ENCODE measurements around the gene CTNNA3.

DNA sequence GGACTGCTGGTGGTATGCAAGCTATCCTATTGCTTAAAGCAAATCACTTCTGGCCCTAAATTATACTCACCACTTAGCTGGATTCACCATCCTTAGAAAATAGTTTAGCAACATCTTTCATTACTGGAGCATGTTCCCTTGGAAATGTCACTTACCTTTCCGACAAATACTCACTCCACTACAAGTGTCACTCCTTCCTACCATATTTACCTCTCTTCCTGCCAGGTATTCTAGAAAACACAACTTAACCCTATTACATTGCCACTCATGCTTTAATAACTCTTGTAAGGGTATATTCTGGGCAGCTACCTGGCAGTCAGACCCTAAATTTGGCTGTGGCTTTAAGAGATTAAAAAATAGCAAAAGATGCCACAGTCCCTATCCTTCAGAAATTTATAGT, 37.5 kb upstream of the CTNNA3 start:
- TF ChIP-seq POLR2AphosphoS5 (IDR thresholded peaks at IDR 0.05; ENCODE audit: insufficient read depth, low read depth, low read length) (no peak), MAX (IDR thresholded peaks at IDR 0.05; ENCODE audit: insufficient read depth, insufficient read length) (no peak), POLR2A (IDR thresholded peaks at IDR 0.05; ENCODE audit: low read depth, low read length) (no peak)
- TF ChIP-seq, protein P1, sequence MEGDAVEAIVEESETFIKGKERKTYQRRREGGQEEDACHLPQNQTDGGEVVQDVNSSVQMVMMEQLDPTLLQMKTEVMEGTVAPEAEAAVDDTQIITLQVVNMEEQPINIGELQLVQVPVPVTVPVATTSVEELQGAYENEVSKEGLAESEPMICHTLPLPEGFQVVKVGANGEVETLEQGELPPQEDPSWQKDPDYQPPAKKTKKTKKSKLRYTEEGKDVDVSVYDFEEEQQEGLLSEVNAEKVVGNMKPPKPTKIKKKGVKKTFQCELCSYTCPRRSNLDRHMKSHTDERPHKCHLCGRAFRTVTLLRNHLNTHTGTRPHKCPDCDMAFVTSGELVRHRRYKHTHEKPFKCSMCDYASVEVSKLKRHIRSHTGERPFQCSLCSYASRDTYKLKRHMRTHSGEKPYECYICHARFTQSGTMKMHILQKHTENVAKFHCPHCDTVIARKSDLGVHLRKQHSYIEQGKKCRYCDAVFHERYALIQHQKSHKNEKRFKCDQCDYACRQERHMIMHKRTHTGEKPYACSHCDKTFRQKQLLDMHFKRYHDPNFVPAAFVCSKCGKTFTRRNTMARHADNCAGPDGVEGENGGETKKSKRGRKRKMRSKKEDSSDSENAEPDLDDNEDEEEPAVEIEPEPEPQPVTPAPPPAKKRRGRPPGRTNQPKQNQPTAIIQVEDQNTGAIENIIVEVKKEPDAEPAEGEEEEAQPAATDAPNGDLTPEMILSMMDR (IDR thresholded peaks at IDR 0.05; ENCODE audit: extremely low read depth in 1 of 2, insufficient read depth in 1 of 2, low read depth in 1 of 2, low read length in 2 of 2) = no peak
